PFSK-1 (cell line): Measurements from ENCODE around the gene PTPMT1.

ENCODE experiments used
- FOXP2 ChIP-seq: optimal IDR thresholded peaks from 2 replicates; pipeline ENCODE3; 2011; ENCODE audit warnings: borderline replicate concordance, control low read depth, inconsistent platforms; ENCODE audit not compliant: insufficient read depth; ENCODE audit errors: extremely low read length, extremely low read depth
- POLR2AphosphoS5 ChIP-seq: IDR thresholded peaks from 2 replicates; pipeline ENCODE4 v1.6.1; 2012; ENCODE audit warnings: low read depth, mild to moderate bottlenecking, control low read depth, low read length, moderate library complexity
- REST ChIP-seq, 2 experiments: IDR thresholded peaks; 2 replicates each; pipeline versions ENCODE4 v1.6.1 to v1.8.0; 2011 to 2012; ENCODE audit warnings: low read depth in 2 of 2, low read length in 2 of 2, control low read depth in 1 of 2, inconsistent platforms in 1 of 2, mild to moderate bottlenecking in 1 of 2, moderate library complexity in 1 of 2; ENCODE audit not compliant: insufficient read depth in 1 of 2
- SIN3A ChIP-seq: IDR thresholded peaks from 2 replicates; pipeline ENCODE4 v1.6.1; 2012; ENCODE audit warnings: mild to moderate bottlenecking, low read length, moderate library complexity, borderline replicate concordance; ENCODE audit not compliant: insufficient read depth
- TAF1 ChIP-seq: IDR thresholded peaks from 2 replicates; pipeline ENCODE4 v1.6.1; 2012; ENCODE audit warnings: low read length, control low read depth, borderline replicate concordance; ENCODE audit not compliant: insufficient read depth

Gene PTPMT1

GRCh38 chr11:47553406-47553743, 12.0 kb upstream of the PTPMT1 start:
- TF ChIP-seq POLR2AphosphoS5: no peak
- TF ChIP-seq FOXP2: no peak
- TF ChIP-seq TAF1: no peak
- no peak for TF ChIP-seq SIN3A
- TF ChIP-seq REST (IDR thresholded peaks at IDR 0.05; ENCODE audit: insufficient read depth in 1 of 2, low read depth in 2 of 2, low read length in 2 of 2): no peak

DNA sequence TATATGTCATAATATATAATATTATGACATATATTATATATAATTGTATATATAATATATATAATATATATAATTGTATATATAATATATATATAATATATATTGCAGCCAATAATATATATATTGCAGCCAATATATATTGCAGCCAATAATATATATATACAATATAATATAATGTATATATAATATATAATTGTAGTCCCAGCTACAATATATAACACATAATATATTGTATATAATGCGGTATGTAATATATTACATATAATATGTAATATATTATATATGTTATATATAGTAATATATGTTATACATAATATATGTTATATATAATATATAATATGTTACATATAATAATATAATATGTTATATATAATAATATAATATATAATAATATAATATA, 6.7 kb upstream of the PTPMT1 start:
- TF ChIP-seq SIN3A (no peak), FOXP2 (no peak), TAF1 (no peak), REST (IDR thresholded peaks at IDR 0.05; ENCODE audit: insufficient read depth in 1 of 2, low read depth in 2 of 2, low read length in 2 of 2) (no peak), POLR2AphosphoS5 (no peak)

DNA sequence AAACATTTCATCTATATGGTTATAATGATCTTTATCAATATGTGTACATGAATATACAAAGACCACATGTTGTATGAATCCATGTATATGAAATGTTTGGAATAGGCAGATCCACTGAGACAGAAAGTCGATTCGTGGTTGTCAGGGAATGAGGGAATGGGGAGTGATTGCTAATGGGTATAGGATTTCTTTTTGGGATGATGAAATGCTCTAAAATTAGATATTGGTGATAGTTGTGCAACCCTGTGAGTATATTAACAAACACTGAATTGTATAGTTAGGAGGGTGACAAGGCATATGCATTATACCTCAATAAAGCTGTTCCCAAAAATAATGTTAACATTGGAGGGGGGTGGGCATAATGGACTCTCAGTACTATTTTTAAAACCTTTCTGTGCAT, 5.0 kb upstream of the PTPMT1 start:
- TF ChIP-seq SIN3A (no peak), FOXP2 (no peak), POLR2AphosphoS5 (no peak), TAF1 (no peak), REST (IDR thresholded peaks at IDR 0.05; ENCODE audit: insufficient read depth in 1 of 2, low read depth in 2 of 2, low read length in 2 of 2) (no peak)

- no peak for TF ChIP-seq TAF1
- TF ChIP-seq FOXP2: no peak
- no peak for TF ChIP-seq REST (IDR thresholded peaks at IDR 0.05; ENCODE audit: insufficient read depth in 1 of 2, low read depth in 2 of 2, low read length in 2 of 2)
- TF ChIP-seq SIN3A: no peak
- TF ChIP-seq POLR2AphosphoS5: no peak
Observed at GRCh38 chr11:47564933-47565339, 463 bp upstream of the PTPMT1 start.

DNA sequence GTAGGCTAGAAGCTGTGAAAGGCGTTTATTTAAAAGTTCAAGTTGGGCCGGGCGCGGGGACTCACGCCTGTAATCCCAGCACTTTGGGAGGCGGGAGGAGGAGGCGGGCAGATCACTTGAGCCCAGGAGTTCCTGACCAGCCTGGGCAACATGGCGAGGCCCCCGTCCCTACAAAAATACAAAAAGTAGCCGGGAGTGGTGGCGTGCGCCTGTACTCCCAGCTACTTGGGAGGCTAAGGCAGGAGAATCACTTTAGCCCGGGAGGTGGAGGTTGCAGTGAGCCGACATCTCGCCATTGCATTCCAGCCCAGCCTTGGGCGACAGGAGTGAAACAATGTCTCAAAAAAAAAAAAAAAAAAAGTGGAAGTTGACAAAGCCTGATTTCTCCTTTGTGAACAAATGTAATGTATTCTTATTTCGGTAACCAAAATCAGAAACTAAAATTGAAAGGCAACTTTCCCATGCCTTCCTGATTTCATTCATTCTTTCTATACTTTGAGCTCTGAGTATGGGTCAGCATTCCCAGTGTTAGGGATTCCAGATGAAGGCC, 825 bp downstream of the PTPMT1 start:
- TF ChIP-seq SIN3A (no peak), REST (IDR thresholded peaks at IDR 0.05; ENCODE audit: insufficient read depth in 1 of 2, low read depth in 2 of 2, low read length in 2 of 2) (no peak), FOXP2 (no peak), TAF1 (no peak), POLR2AphosphoS5 (no peak)
